GM20431 (cell line): ENCODE results near the gene ARTN.

ENCODE experiments used
- in situ Hi-C: fragments of 300-500 bp; cut with MseI, MboI; formaldehyde crosslinking; loops from one replicate; pipeline ENCODE4 v1.15.0; 2020; ENCODE audit warnings: low sequenced_read_pairs; ENCODE audit not compliant: unreplicated experiment

Gene ARTN

DNA sequence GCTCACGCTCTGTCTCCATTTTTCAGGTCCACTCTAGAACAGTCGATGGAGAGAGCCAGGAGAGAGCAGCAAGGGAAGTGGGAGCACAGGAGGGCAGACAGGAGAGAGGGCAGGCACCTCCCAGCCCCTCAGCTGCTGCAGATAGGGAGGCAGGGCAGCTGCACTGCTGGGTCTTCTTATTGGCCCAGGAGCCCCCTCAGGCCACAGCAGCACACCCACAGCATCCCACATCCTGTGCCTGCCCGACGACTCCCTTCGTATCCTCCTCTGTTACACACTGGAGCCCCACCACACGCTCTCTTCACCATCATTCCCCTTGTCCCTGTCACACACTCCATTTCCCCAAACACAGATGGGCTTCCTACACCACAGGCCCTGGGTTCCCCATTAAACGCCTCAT, 13.7 kb upstream of the ARTN start:
- in situ Hi-C loops, result no loop called here

DNA sequence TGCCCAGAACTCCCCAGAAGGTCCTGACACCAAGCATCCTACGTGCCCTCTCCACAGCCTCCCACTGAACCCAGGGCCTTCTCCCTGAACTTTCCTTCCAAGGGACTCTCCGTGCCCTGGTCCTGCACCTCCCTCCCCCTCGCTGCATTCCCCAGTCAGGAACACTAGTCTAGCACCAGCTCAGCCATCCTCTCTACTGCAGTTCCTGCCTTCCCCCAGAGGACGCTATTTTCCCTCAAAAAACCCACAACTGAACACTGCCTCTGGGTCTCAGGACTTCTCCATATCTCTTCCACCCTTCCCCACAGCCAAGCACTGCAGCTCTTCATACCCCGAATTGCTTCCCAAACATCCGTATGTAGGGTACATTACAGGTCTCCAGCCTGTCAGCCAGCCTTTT, 12.6 kb upstream of the ARTN start:
- in situ Hi-C loops, result no loop called here

DNA sequence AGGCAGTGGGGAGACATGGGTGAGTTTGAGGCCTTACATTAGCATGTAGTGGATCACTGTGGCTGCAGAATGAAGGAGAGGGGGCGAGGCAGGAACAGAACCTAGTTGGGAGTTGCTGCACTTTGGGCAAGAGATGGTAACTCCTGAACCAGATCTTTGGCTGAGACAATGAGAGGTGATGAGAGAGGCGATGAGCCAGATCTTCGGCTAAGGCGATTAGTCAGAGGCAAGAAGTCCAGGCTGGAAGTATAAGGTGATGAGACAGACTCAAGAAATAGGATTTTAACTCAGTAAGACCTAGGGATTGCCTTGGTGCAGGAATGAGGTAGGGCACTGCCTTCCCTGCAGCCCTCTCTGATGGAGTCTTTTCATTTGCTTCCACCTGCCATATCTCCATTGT, 9.1 kb upstream of the ARTN start:
- in situ Hi-C loops, result no loop called here

- in situ Hi-C loops, result no loop called here
Measured at GRCh38 chr1:43925846-43926245, 7.8 kb upstream of the ARTN start.

DNA sequence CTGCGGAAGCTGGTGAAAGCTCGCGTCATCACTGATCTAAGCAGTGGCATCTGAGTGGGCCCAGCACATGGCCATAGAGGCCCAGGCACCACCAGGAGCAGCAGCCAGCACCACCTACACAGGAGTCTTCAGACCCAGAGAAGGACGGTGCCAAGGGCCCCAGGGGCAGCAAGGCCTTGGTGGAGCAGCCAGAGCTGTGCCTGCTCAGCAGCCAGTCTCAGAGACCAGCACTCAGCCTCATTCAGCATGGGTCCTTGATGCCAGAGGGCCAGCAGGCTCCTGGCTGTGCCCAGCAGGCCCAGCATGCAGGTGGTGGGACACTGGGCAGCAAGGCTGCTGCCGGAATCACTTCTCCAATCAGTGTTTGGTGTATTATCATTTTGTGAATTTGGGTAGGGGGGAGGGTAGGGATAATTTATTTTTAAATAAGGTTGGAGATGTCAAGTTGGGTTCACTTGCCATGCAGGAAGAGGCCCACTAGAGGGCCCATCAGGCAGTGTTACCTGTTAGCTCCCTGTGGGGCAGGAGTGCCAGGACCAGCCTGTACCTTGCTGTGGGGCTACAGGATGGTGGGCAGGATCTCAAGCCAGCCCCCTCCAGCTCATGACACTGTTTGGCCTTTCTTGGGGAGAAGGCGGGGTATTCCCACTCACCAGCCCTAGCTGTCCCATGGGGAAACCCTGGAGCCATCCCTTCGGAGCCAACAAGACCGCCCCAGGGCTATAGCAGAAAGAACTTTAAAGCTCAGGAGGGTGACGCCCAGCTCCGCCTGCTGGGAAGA, 3.2 kb upstream of the ARTN start:
- in situ Hi-C loops, result loop anchor here (5.0 to 10.0 kb wide), 2 partner anchors 168 to 406 kb away; no protein-coding TSS in a partner anchor

- in situ Hi-C loops, result loop anchor here (5.0 to 10.0 kb wide), 2 partner anchors 169 to 406 kb away; no protein-coding TSS in a partner anchor
Measured at GRCh38 chr1:43930949-43931275, 2.7 kb upstream of the ARTN start.

- in situ Hi-C loops, result loop anchor here (5.0 to 10.0 kb wide), 2 partner anchors 170 to 407 kb away; no protein-coding TSS in a partner anchor
Measured at GRCh38 chr1:43931711-43932660, 1.6 kb upstream of the ARTN start.

DNA sequence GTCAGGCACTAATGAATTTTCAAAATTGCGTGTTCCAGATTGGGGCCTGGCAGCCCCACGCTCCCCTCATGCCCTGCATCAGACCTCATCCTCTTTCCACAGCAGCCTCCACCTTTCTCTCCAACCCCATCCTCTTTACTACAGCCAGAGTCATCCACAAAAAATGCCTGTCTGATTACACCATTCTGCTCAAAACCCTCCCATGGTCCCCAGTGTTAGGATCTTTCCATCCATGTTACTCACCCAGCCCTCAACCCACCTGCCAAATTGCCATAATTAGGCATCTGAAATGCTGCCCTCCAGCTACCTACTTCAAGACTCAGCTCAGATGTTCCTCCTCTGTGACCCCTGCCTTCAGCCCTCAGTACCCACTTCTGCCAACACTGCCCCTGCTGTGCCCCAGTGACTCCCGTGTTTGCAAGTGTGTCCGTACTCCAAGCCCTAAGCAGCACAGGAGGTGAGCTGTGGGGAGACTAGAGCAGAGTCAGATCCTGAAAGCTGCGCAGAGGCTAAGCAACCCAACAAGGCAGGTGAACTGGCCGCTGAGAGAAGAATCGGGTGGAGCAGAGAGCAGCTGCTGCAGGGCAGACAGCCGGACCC, 715 bp upstream of the ARTN start:
- in situ Hi-C loops, result loop anchor here (5.0 to 10.0 kb wide), 2 partner anchors 171 to 408 kb away; no protein-coding TSS in a partner anchor

DNA sequence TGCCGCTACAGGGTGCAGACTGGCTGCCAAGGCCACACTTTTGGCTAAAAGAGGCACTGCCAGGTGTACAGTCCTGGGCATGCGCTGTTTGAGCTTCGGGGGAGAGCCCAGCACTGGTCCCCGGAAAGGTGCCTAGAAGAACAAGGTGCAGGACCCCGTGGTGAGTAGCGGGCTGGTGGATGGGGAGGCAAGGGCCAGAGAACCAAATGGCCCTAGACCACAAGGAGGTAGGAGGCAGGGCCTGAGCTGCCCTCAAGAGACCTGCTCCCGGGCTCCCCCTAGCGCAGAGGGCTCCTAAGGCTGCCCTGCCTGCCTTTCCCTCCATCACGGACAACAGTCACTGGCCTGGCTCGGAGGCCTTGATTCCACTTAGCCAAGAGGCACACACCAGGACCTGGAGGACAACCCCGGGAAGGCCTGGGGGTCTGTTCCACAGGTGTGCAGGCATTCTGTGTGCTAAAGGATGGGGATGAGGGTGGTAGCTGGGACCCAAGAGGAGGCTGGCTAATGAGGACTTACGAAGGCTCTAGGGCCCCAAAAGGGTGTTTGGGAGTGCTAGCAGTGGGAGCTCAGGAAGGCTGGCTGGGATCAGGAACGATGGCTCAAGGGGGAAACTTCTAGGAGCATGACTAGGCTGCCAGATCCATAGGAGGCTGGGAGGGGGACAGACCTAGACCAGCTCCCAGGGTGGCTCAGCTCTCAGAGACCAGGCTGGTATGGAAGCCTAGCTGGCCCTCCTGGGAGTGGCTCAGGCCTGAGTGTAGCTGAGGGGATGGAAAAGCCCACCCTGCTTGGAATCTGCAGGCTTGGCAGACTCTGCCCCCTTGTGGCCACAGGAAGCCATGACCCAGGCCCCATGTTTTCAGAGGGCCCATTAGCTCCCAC, 742 bp downstream of the ARTN start:
- in situ Hi-C loops, result loop anchor here (5.0 to 10.0 kb wide), 2 partner anchors 172 to 410 kb away; no protein-coding TSS in a partner anchor

DNA sequence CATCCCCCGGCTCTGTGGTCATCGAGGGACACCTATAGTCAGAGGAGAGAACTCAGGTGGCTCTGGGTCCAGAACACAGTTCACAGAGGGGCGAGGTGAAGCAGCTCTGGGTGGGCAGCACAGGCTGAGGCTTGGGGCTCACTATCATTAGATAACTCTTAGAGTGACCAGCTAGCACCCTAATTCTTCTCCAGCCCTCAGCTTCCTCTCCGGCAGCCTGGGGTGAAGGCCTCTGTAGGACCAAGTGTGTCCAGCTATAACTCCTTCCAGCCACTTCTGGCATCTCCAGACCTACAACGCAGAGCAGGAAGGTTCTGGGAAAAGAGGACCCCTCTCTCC, 1.4 kb downstream of the ARTN start:
- in situ Hi-C loops, result loop anchor here (5.0 to 10.0 kb wide), 2 partner anchors 173 to 410 kb away; no protein-coding TSS in a partner anchor

GRCh38 chr1:43935711-43936427, 2.3 kb downstream of the ARTN start:
- in situ Hi-C loops, result loop anchor here (10.0 kb wide), 1 partner anchor 411 kb away; no protein-coding TSS in a partner anchor

DNA sequence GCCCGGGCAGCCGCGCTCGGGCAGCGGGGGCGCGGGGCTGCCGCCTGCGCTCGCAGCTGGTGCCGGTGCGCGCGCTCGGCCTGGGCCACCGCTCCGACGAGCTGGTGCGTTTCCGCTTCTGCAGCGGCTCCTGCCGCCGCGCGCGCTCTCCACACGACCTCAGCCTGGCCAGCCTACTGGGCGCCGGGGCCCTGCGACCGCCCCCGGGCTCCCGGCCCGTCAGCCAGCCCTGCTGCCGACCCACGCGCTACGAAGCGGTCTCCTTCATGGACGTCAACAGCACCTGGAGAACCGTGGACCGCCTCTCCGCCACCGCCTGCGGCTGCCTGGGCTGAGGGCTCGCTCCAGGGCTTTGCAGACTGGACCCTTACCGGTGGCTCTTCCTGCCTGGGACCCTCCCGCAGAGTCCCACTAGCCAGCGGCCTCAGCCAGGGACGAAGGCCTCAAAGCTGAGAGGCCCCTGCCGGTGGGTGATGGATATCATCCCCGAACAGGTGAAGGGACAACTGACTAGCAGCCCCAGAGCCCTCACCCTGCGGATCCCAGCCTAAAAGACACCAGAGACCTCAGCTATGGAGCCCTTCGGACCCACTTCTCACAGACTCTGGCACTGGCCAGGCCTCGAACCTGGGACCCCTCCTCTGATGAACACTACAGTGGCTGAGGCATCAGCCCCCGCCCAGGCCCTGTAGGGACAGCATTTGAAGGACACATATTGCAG, 3.0 kb downstream of the ARTN start:
- in situ Hi-C loops, result loop anchor here (10.0 kb wide), 1 partner anchor 412 kb away; no protein-coding TSS in a partner anchor

DNA sequence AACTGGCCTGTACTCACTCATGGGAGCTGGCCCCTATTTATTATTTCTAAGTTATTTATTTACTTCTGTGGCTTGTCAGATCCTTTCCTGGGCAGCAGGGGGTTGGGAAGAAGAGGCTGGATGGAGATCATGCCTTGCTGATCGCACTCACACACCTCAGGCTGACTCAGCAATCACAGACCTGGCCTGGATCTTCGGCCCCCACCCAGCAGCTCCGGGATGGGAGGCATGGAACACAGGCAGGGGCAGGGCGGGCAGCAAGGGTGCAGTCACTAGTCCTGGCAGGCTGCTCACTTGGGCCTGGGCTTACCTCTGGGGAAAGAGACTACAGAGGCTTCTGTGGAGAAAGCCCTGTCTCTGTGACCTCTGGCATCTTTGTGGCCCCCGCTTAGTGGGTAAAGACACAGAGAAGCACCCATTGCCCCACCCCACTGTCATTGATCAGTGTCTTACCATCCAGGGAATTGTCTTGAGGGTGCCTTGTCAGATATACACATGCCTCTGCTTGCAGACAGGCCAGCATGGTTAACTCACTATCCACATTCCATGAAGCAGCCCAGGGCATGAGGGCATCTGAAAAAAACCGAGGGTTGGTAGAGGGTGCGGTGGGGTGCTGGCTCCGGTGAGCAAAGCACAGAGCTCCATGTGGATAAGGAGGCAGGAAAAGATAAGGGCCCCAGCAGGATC, 3.7 kb downstream of the ARTN start:
- in situ Hi-C loops, result loop anchor here (10.0 kb wide), 1 partner anchor 413 kb away; no protein-coding TSS in a partner anchor

DNA sequence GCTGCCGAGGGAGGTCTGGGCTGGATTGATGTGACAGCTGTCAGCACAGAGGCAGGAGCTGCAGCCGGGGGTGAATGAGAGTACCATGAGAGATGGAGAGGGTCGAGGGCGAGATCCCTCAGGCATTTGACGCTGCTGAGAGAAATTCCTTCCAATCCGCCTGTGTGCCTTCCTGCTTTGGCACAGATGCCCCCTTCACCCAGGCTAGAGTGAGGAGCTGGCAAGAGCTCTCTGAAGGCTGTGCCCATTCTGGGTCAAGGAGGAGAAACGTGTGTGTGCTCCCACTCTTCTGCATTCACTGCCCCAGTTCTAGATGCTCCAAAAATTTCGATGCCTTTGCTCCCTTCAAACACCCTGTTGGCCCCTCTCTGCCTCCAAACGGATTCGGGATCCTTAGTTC, 4.8 kb downstream of the ARTN start:
- in situ Hi-C loops, result loop anchor here (10.0 kb wide), 1 partner anchor 414 kb away; no protein-coding TSS in a partner anchor

GRCh38 chr1:43938892-43939587, 5.4 kb downstream of the ARTN start:
- in situ Hi-C loops, result loop anchor here (10.0 kb wide), 1 partner anchor 414 kb away; no protein-coding TSS in a partner anchor

- in situ Hi-C loops, result no loop called here
Measured at GRCh38 chr1:43942411-43942810, 8.8 kb downstream of the ARTN start.

- in situ Hi-C loops, result no loop called here
Measured at GRCh38 chr1:43944860-43945259, 11.3 kb downstream of the ARTN start.
